Kidney epithelial cell (primary cell): Measurements from ENCODE around the gene TBC1D14. TPM values are rescaled to one million over a fixed set of nuclear protein-coding genes. Genes with fewer than 3 reads are reported as not detected.
"Not testable (repeated sequence)": the region's sequence is repeated elsewhere in the genome, so short reads cannot be mapped to it uniquely, and the experiment has no call there.

Experiments
- DNase-seq: peaks from one replicate; pipeline ENCODE4 v3.0.0-alpha.2; 2010; ENCODE audit warnings: low read depth
- H3K27me3 ChIP-seq: 2 replicates; pipeline ENCODE4 v1.6.0; 2011; ENCODE audit warnings: low read length; ENCODE audit not compliant: control insufficient read depth, insufficient read depth
- H3K36me3 ChIP-seq: 2 replicates; pipeline ENCODE4 v1.5.1; 2011; ENCODE audit warnings: low read length; ENCODE audit not compliant: control insufficient read depth, insufficient read depth
- H3K4me3 ChIP-seq: 2 replicates; pipeline ENCODE4 v1.5.1; 2011; ENCODE audit warnings: low read depth, mild to moderate bottlenecking, control low read depth, low read length
- CTCF ChIP-seq: IDR thresholded peaks from 2 replicates; pipeline ENCODE4 v1.5.1; 2011; ENCODE audit warnings: mild to moderate bottlenecking, moderate library complexity, low read length, control low read depth, inconsistent platforms; ENCODE audit not compliant: insufficient read depth, poor library complexity, severe bottlenecking
- total RNA-seq: library from RNA; depleted of rRNA; stranded (reverse); fragments of >200 nt; gene quantifications from 2 replicates; pipeline ENCODE4 v1.2.3, GENCODE V29; 2015

The TBC1D14 gene
- total RNA-seq, 1 donor from 2014 or later = 52.8 TPM

- Histone ChIP-seq H3K36me3 (no peaks in the 10 kb centered on the region), H3K27me3 (no peaks in the 10 kb centered on the region), H3K4me3 (no peak overlapping the region)
- TF ChIP-seq CTCF = no peak
- no peak for DNase-seq
Observed at GRCh38 chr4:6972375-6972650, 62.7 kb downstream of the TBC1D14 start.

DNA sequence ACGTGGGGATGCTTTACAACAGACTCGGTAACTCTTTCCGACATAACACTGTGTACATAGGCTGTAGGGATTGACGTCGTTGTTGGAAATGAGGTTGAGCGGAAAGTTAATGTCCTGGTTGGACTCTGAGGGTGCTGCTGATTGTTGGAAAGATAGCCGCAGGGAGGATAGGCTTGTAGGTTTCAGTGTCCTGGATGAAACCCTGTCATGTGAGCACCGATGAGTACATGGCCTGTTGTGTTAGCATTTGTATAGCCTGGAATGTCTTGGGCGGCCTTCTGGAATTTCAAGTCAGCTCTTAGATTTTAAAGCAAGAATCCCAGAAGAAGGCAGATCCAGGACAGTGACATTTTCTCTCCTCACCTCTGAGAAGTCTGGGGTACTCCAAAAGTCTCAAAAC lies 63.3 kb downstream of the TBC1D14 start:
- H3K4me3 ChIP-seq = no peak overlapping the region
- H3K36me3 ChIP-seq = no peaks in the 10 kb centered on the region
- DNase-seq = no peak
- H3K27me3 ChIP-seq = no peaks in the 10 kb centered on the region
- no peak for TF ChIP-seq CTCF

DNA sequence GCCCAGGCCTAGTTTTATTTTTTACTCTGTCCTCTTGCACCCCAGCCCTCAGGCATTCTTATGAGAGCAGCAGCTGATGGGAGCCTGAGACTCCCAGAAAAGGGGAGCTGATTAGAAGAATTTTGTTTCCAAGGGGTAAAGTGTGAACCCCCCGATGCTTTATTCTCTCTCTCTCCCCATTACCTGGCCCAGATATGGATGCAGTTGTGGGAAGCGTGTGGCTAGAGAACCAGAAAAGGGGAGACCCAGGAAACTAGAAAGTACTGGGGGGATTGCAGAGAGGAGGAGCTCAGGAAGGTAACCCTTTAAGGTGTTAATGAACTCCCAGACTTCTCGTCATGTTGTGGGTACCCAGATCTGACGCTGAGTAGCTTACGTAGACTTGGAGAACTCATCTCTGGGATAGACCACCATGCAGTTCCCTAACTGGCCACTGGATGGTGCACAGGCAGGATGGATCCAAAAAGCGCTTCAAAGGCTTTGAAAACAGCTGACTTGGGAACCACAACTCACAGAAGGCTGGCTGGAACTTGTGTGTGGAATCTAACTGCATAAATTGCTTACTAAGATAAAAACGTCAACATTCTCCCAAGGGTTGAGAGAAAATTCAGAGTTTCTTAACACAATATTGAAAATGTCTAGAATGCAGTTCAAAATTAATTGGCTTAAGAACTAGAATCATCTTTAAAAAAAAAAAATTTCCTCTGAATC lies 64.7 kb downstream of the TBC1D14 start:
- Histone ChIP-seq H3K4me3 (no peak overlapping the region), H3K36me3 (no peaks in the 10 kb centered on the region)
- TF ChIP-seq CTCF = peak; percentile 96

GRCh38 chr4:6977846-6978245 lies 68.2 kb downstream of the TBC1D14 start:
- not testable (repeated sequence) for DNase-seq, H3K4me3 ChIP-seq

More for the DNA sequence above, 64.7 kb downstream of the TBC1D14 start:
- peak; percentile 50 for DNase-seq
- no peaks in the 10 kb centered on the region for H3K27me3 ChIP-seq

GRCh38 chr4:6983544-6984142 lies 74.0 kb downstream of the TBC1D14 start:
- no peak for TF ChIP-seq CTCF
- Histone ChIP-seq H3K4me3 (no peak overlapping the region), H3K36me3 (no peaks in the 10 kb centered on the region), H3K27me3 (no peaks in the 10 kb centered on the region)
- no peak for DNase-seq

More at GRCh38 chr4:6977846-6978245, 68.2 kb downstream of the TBC1D14 start:
- not testable (repeated sequence) for H3K36me3 ChIP-seq, H3K27me3 ChIP-seq

- Histone ChIP-seq H3K4me3 (no peak overlapping the region), H3K27me3 (no peaks in the 10 kb centered on the region), H3K36me3 (no peaks in the 10 kb centered on the region)
- TF ChIP-seq CTCF = no peak
- DNase-seq = no peak
Observed at GRCh38 chr4:6984612-6985425, 75.2 kb downstream of the TBC1D14 start.
